Caco-2 (cell line): ENCODE measurements around the gene TACR1. TPM values are rescaled to one million over a fixed set of nuclear protein-coding genes. Genes with fewer than 3 reads are reported as not detected.

ENCODE experiments used
- BruUV-seq: library from RNA; stranded (reverse); fragments of 400-500 nt; replicated peaks from 2 replicates; lab custom pipeline; 2021; lab: Mats Ljungman, UMichigan
- CTCF ChIA-PET: fragments of 300-600 bp; sonication (Branson Sonifier 250); formaldehyde crosslinking; loops from one replicate; lab custom pipeline; 2022; ENCODE audit warnings: antibody characterized with exemption; lab: Charles Lee
- POLR2A ChIA-PET: fragments of 300-600 bp; sonication (Branson Sonifier 250); formaldehyde crosslinking; loops from one replicate; lab custom pipeline; 2022; ENCODE audit warnings: antibody characterized with exemption; lab: Charles Lee
- DNase-seq, 2 experiments: peaks; one replicate each; pipeline versions ENCODE4 v3.0.0 to v3.0.0-alpha.2; 2020 to 2022
- H3K27me3 ChIP-seq: replicated peaks from 2 replicates; pipeline ENCODE4 v1.6.0; 2011; ENCODE audit warnings: low read length; ENCODE audit not compliant: control insufficient read depth, insufficient read depth
- H3K36me3 ChIP-seq: 2 replicates; pipeline ENCODE4 v1.5.1; 2011; ENCODE audit warnings: low read length; ENCODE audit not compliant: control insufficient read depth, insufficient read depth
- H3K4me1 ChIP-seq: fragments of 250-450 bp; sonication (Bioruptor Pico); 2 replicates; pipeline ENCODE4 v1.5.1; 2020; ENCODE audit warnings: mild to moderate bottlenecking
- H3K4me3 ChIP-seq: 2 replicates; pipeline ENCODE4 v1.5.1; 2011; ENCODE audit warnings: low read depth, mild to moderate bottlenecking, control low read depth, low read length
- H3K9me3 ChIP-seq: fragments of 250-450 bp; sonication (Bioruptor Pico); 2 replicates; pipeline ENCODE4 v1.5.1; 2020; ENCODE audit warnings: mild to moderate bottlenecking, moderate library complexity
- H3K27ac Mint-ChIP-seq: one replicate; pipeline ENCODE4 v1.8.0; 2022; ENCODE audit warnings: mixed read lengths; ENCODE audit not compliant: unreplicated experiment
- H3K27me3 Mint-ChIP-seq: one replicate; pipeline ENCODE4 v1.8.0; 2022; ENCODE audit warnings: mixed read lengths; ENCODE audit not compliant: insufficient read depth, unreplicated experiment
- H3K36me3 Mint-ChIP-seq: one replicate; pipeline ENCODE4 v1.8.0; 2022; ENCODE audit warnings: mild to moderate bottlenecking, mixed read lengths; ENCODE audit not compliant: insufficient read depth, unreplicated experiment
- H3K4me1 Mint-ChIP-seq: one replicate; pipeline ENCODE4 v1.8.0; 2022; ENCODE audit warnings: low read depth, mixed read lengths; ENCODE audit not compliant: unreplicated experiment
- H3K4me3 Mint-ChIP-seq: one replicate; pipeline ENCODE4 v1.8.0; 2022; ENCODE audit warnings: mild to moderate bottlenecking, moderate library complexity, mixed read lengths; ENCODE audit not compliant: unreplicated experiment
- H3K9me3 Mint-ChIP-seq: one replicate; pipeline ENCODE4 v1.8.0; 2022; ENCODE audit warnings: mixed read lengths; ENCODE audit not compliant: unreplicated experiment
- CTCF ChIP-seq, 2 experiments: fragments of 200-600 bp in 1 of 2; IDR thresholded peaks; 1 replicate in 1 of 2; 2 replicates in 1 of 2; pipeline versions ENCODE4 v1.5.1 to v1.8.0; 2011 to 2022; ENCODE audit warnings: antibody characterized with exemption in 1 of 2, control low read depth in 1 of 2, inconsistent platforms in 1 of 2, low read depth in 1 of 2, low read length in 1 of 2, mild to moderate bottlenecking in 1 of 2, moderate library complexity in 1 of 2; ENCODE audit not compliant: insufficient read depth in 1 of 2, severe bottlenecking in 1 of 2, unreplicated experiment in 1 of 2
- intact Hi-C: fragments of 100-400 bp; cut with micrococcal nuclease; formaldehyde crosslinking; loops from one replicate; pipeline ENCODE4 v1.10.0; 2022; ENCODE audit not compliant: unreplicated experiment
- total RNA-seq: library from RNA; stranded (reverse); gene quantifications from 2 replicates; pipeline ENCODE4 v1.2.3, GENCODE V29; 2022

The TACR1 gene
- total RNA-seq, 1 experiment from 2014 or later, result 0.07 TPM

- Histone ChIP-seq H3K27me3 (no peaks in the 10 kb centered on the region), H3K9me3 (no peaks in the 10 kb centered on the region), H3K4me3 (no peak overlapping the region), H3K4me1 (no peaks in the 10 kb centered on the region), H3K36me3 (no peaks in the 10 kb centered on the region)
- Mint-ChIP-seq H3K9me3 (no peaks in the 10 kb centered on the region), H3K27me3 (no peaks in the 10 kb centered on the region), H3K36me3 (no peaks in the 10 kb centered on the region), H3K4me1 (peaks cover 5% of the 10 kb centered on the region), H3K4me3 (no peak overlapping the region), H3K27ac (no peak overlapping the region)
- CTCF ChIA-PET, result no interaction called here
- DNase-seq, result no peak
- intact Hi-C loops, result loop anchor here (5.0 kb wide), 1 partner anchor 151 kb away; no protein-coding TSS in a partner anchor
- no peak for TF ChIP-seq CTCF (IDR thresholded peaks at IDR 0.05; ENCODE audit: insufficient read depth in 1 of 2, low read depth in 1 of 2, low read length in 1 of 2, severe bottlenecking in 1 of 2, unreplicated experiment in 1 of 2)
- no TSS peak for BruUV-seq
- POLR2A ChIA-PET, result no interaction called here
These were observed 130.8 kb downstream of the TACR1 start for GRCh38 chr2:75068546-75068945.

GRCh38 chr2:75067506-75067905 lies 131.8 kb downstream of the TACR1 start:
- BruUV-seq, result no TSS peak
- Mint-ChIP-seq H3K4me1 (peaks cover 5% of the 10 kb centered on the region), H3K9me3 (no peaks in the 10 kb centered on the region), H3K27me3 (no peaks in the 10 kb centered on the region), H3K27ac (no peak overlapping the region), H3K36me3 (no peaks in the 10 kb centered on the region), H3K4me3 (no peak overlapping the region)
- CTCF ChIA-PET, result interaction anchor here (0.6 to 1.4 kb wide), 2 partner anchors 80 to 240 kb away, joined by 3 read pairs; no protein-coding TSS in a partner anchor
- TF ChIP-seq CTCF (IDR thresholded peaks at IDR 0.05; ENCODE audit: insufficient read depth in 1 of 2, low read depth in 1 of 2, low read length in 1 of 2, severe bottlenecking in 1 of 2, unreplicated experiment in 1 of 2), result no peak
- no peaks in the 10 kb centered on the region for H3K36me3 ChIP-seq
- POLR2A ChIA-PET, result no interaction called here
- no peaks in the 10 kb centered on the region for H3K9me3 ChIP-seq
- intact Hi-C loops, result loop anchor here (5.0 kb wide), 1 partner anchor 150 kb away; no protein-coding TSS in a partner anchor
- no peaks in the 10 kb centered on the region for H3K27me3 ChIP-seq
- no peak overlapping the region for H3K4me3 ChIP-seq
- H3K4me1 ChIP-seq, result no peaks in the 10 kb centered on the region
- no peak for DNase-seq

GRCh38 chr2:75066121-75066902 lies 133.0 kb downstream of the TACR1 start:
- H3K36me3 ChIP-seq, result no peaks in the 10 kb centered on the region
- H3K4me3 Mint-ChIP-seq, result no peak overlapping the region
- CTCF ChIA-PET, result no interaction called here
- H3K4me1 ChIP-seq, result no peaks in the 10 kb centered on the region
- no peaks in the 10 kb centered on the region for H3K27me3 ChIP-seq
- POLR2A ChIA-PET, result no interaction called here
- BruUV-seq, result no TSS peak
- H3K4me3 ChIP-seq, result no peak overlapping the region
- H3K9me3 Mint-ChIP-seq, result no peaks in the 10 kb centered on the region
- no peaks in the 10 kb centered on the region for H3K36me3 Mint-ChIP-seq
- peaks cover 5% of the 10 kb centered on the region for H3K4me1 Mint-ChIP-seq
- TF ChIP-seq CTCF (IDR thresholded peaks at IDR 0.05; ENCODE audit: insufficient read depth in 1 of 2, low read depth in 1 of 2, low read length in 1 of 2, severe bottlenecking in 1 of 2, unreplicated experiment in 1 of 2), result no peak
- no peak overlapping the region for H3K27ac Mint-ChIP-seq
- no peak for DNase-seq
- no peaks in the 10 kb centered on the region for H3K27me3 Mint-ChIP-seq
- no peaks in the 10 kb centered on the region for H3K9me3 ChIP-seq
- intact Hi-C loops, result loop anchor here (5.0 kb wide), 1 partner anchor 149 kb away; no protein-coding TSS in a partner anchor
